ENCODE measurements around the gene CALML6. TPM values are rescaled to one million over a fixed set of nuclear protein-coding genes. Genes with fewer than 3 reads are reported as not detected.

The CALML6 gene
- polyA plus RNA-seq, 3 donors = 0.24 TPM; not detected in 2

DNA sequence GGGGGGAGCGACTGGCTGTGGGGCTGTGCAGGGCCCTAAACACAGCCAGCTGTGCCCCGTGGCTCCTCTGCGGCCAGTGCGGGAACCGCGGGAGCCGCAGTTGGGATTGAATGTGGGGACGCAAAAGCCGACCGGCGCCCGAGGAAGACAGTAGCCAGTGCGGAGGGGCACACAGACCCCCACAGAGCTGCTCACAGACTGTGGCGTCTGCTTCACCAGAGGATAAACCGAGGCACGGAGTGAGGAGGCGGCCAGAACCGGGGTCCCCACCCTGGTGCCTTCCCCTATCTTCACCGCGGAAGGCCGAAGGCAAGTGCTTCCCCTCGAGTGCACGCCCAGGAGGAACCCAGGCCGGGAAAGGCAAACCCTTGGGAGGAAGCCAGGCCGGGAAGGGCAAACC lies 12.7 kb downstream of the CALML6 start:
- Histone ChIP-seq H3K36me3 (replicated peaks in 1 of 2; ENCODE audit: control insufficient read depth in 1 of 2, insufficient read depth in 2 of 2, low read length in 2 of 2) (no peaks in the 10 kb centered on the region), H3K9me3 (replicated peaks in 1 of 2; ENCODE audit: control insufficient read depth in 1 of 2, insufficient read depth in 1 of 2, low read length in 2 of 2) (no peaks in the 10 kb centered on the region), H3K79me2 (ENCODE audit: insufficient read depth, low read length) (no peaks in the 10 kb centered on the region), H2AFZ (ENCODE audit: insufficient read depth, low read depth, low read length, poor library complexity, severe bottlenecking) (no peak overlapping the region), H3K4me3 (replicated peaks in 1 of 3; ENCODE audit: low read depth in 2 of 3, low read length in 3 of 3) (no peak overlapping the region), H4K20me1 (ENCODE audit: insufficient read depth, low read length) (no peaks in the 10 kb centered on the region), H3K4me2 (replicated peaks; ENCODE audit: extremely low read depth, low read length, poor library complexity, severe bottlenecking) (no peak overlapping the region), H3K27ac (ENCODE audit: low read depth in 1 of 2, low read length in 2 of 2) (no peak overlapping the region), H3K27me3 (ENCODE audit: control insufficient read depth in 2 of 2, insufficient read depth in 2 of 2, low read length in 2 of 2) (no peaks in the 10 kb centered on the region), H3K4me1 (ENCODE audit: control insufficient read depth in 1 of 2, insufficient read depth in 2 of 2, low read length in 2 of 2) (no peaks in the 10 kb centered on the region), H3K9ac (ENCODE audit: insufficient read depth, low read length, poor library complexity, severe bottlenecking) (no peak overlapping the region)
- WGBS (ENCODE audit: insufficient coverage) = 96% methylated on average over 20 of the region's 25 CpGs
- H3K4me1 Mint-ChIP-seq = no peaks in the 10 kb centered on the region
- intact Hi-C loops (cut with micrococcal nuclease) = no loop called here
- H3K4me3 Mint-ChIP-seq = no peak overlapping the region
- H3K27ac Mint-ChIP-seq = no peak overlapping the region
- H3K36me3 Mint-ChIP-seq = no peaks in the 10 kb centered on the region
- no peak for DNase-seq
- H3K27me3 Mint-ChIP-seq (ENCODE audit: low read depth in 3 of 3) = peaks cover 3 to 9% (median 5%) of the 10 kb centered on the region in 3 donors
- TF ChIP-seq, protein P1, sequence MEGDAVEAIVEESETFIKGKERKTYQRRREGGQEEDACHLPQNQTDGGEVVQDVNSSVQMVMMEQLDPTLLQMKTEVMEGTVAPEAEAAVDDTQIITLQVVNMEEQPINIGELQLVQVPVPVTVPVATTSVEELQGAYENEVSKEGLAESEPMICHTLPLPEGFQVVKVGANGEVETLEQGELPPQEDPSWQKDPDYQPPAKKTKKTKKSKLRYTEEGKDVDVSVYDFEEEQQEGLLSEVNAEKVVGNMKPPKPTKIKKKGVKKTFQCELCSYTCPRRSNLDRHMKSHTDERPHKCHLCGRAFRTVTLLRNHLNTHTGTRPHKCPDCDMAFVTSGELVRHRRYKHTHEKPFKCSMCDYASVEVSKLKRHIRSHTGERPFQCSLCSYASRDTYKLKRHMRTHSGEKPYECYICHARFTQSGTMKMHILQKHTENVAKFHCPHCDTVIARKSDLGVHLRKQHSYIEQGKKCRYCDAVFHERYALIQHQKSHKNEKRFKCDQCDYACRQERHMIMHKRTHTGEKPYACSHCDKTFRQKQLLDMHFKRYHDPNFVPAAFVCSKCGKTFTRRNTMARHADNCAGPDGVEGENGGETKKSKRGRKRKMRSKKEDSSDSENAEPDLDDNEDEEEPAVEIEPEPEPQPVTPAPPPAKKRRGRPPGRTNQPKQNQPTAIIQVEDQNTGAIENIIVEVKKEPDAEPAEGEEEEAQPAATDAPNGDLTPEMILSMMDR (IDR thresholded peaks at IDR 0.05) = no peak
- peaks cover 0 to 4% (median 0%) of the 10 kb centered on the region in 7 donors for H3K9me3 Mint-ChIP-seq

DNA sequence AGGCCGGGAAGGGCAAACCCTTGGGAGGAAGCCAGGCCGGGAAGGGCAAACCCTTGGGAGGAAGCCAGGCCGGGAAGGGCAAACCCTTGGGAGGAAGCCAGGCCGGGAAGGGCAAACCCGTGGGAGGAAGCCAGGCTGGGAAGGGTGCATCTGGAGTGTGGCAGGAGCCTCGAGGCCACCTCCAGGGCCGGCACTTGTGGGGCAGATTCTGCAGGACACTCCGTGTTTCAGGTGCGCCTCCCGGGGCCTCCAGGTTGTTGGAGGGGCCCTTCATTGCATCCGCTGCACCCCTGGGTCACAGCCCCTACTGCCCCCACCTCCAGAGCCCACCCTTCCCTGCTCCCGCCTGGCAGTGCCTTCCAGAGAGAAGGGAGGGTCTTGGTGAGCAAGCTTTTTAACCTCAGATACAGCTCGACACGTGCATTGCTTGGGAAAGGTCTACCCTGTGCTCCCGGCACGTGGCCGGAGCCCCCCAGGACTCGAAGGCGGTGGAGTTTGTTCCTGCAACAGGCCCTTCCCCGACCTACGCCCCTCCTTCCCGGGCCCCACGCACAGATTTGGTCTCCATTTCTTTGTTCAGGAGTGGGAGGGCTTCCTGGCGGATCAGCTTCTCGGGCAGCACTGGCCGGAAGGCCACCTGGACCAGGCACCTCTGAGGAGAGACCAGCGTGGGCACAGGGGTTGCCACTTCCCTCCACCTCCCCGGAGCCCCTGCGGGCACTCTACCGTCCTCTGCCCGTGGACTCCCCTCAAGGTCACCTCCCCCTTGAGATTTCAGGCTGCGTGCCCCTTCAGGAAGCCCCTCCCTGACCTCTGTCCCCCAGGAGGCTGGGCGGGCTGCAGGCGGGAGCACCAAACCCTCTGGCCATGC lies 13.4 kb downstream of the CALML6 start:
- Mint-ChIP-seq H3K4me3 (no peak overlapping the region), H3K9me3 (peaks cover 0 to 4% (median 2%) of the 10 kb centered on the region in 7 donors), H3K36me3 (no peaks in the 10 kb centered on the region), H3K27ac (no peak overlapping the region), H3K4me1 (no peaks in the 10 kb centered on the region), H3K27me3 (ENCODE audit: low read depth in 3 of 3) (peaks cover 3 to 9% (median 5%) of the 10 kb centered on the region in 3 donors)
- Histone ChIP-seq H3K4me3 (replicated peaks in 1 of 3; ENCODE audit: low read depth in 2 of 3, low read length in 3 of 3) (no peak overlapping the region), H3K36me3 (replicated peaks in 1 of 2; ENCODE audit: control insufficient read depth in 1 of 2, insufficient read depth in 2 of 2, low read length in 2 of 2) (no peaks in the 10 kb centered on the region), H3K27ac (ENCODE audit: low read depth in 1 of 2, low read length in 2 of 2) (no peak overlapping the region), H3K9me3 (replicated peaks in 1 of 2; ENCODE audit: control insufficient read depth in 1 of 2, insufficient read depth in 1 of 2, low read length in 2 of 2) (no peaks in the 10 kb centered on the region), H3K4me1 (ENCODE audit: control insufficient read depth in 1 of 2, insufficient read depth in 2 of 2, low read length in 2 of 2) (no peaks in the 10 kb centered on the region), H2AFZ (ENCODE audit: insufficient read depth, low read depth, low read length, poor library complexity, severe bottlenecking) (no peak overlapping the region), H4K20me1 (ENCODE audit: insufficient read depth, low read length) (no peaks in the 10 kb centered on the region), H3K4me2 (replicated peaks; ENCODE audit: extremely low read depth, low read length, poor library complexity, severe bottlenecking) (no peak overlapping the region), H3K27me3 (ENCODE audit: control insufficient read depth in 2 of 2, insufficient read depth in 2 of 2, low read length in 2 of 2) (no peaks in the 10 kb centered on the region), H3K9ac (ENCODE audit: insufficient read depth, low read length, poor library complexity, severe bottlenecking) (no peak overlapping the region), H3K79me2 (ENCODE audit: insufficient read depth, low read length) (no peaks in the 10 kb centered on the region)
- 75% methylated on average over 25 of the region's 34 CpGs for WGBS (ENCODE audit: insufficient coverage)
- intact Hi-C loops (cut with micrococcal nuclease) = no loop called here
- no peak for DNase-seq
- TF ChIP-seq, protein P1 (IDR thresholded peaks at IDR 0.05) = no peak

All from CD14-positive monocyte (primary cell).